GM12892 (cell line): ENCODE measurements around the gene MICALL1.

Experiments
- POLR2A ChIP-seq: IDR thresholded peaks from 2 replicates; pipeline ENCODE4 v1.6.1; 2011; ENCODE audit warnings: low read depth, low read length, control low read depth
- POLR2AphosphoS5 ChIP-seq: IDR thresholded peaks from 2 replicates; pipeline ENCODE4 v1.6.1; 2011; ENCODE audit warnings: low read depth, low read length, control low read depth
- TAF1 ChIP-seq: IDR thresholded peaks from 2 replicates; pipeline ENCODE4 v1.6.1; 2011; ENCODE audit warnings: low read depth, mild to moderate bottlenecking, control low read depth, low read length, borderline replicate concordance

GRCh38 chr22:37933711-37934376 is 27.7 kb downstream of the MICALL1 start:
- TF ChIP-seq POLR2AphosphoS5 (no peak), TAF1 (no peak), POLR2A (no peak)
